ENCODE results near the gene RELN. TPM values are rescaled to one million over a fixed set of nuclear protein-coding genes. Genes with fewer than 3 reads are reported as not detected.

The RELN gene
- total and polyA plus RNA-seq, 2 of the 13 experiments (the other 11 are each of a cell fraction or from before 2014, with no cell fraction given) = 315 to 332 TPM

- peak; percentile 66; the same call in 1 of the 2 replicates for TF ChIP-seq IKZF5 (CRISPR knock-in tag; IDR thresholded peaks at IDR 0.05)
- peak; percentile 52; the same call in 1 of the 2 replicates for TF ChIP-seq ZFY (CRISPR knock-in tag; IDR thresholded peaks at IDR 0.05)
- TF ChIP-seq MAZ (IDR thresholded peaks at IDR 0.05; ENCODE audit: borderline replicate concordance, low read depth, low read length) = peak; percentile 31; the same call in 1 of the 2 replicates
- peak; percentile 3; the same call in 1 of the 2 replicates for TF ChIP-seq MAZ (CRISPR knock-in tag; IDR thresholded peaks at IDR 0.05; ENCODE audit: low read depth)
- TF ChIP-seq ZFAT (CRISPR knock-in tag; conservative IDR thresholded peaks at IDR 0.05) = no peak
- TF ChIP-seq JUNB (CRISPR knock-in tag; IDR thresholded peaks at IDR 0.05; ENCODE audit: borderline replicate concordance) = no peak
- no peak for TF ChIP-seq MTERF4 (CRISPR knock-in tag; IDR thresholded peaks at IDR 0.05)
- TF ChIP-seq PRDM15 (CRISPR knock-in tag; IDR thresholded peaks at IDR 0.05) = no peak
- TF ChIP-seq JARID2 (CRISPR knock-in tag; IDR thresholded peaks at IDR 0.05; ENCODE audit: insufficient replicate concordance) = no peak
- TF ChIP-seq ZNF317 (CRISPR knock-in tag; IDR thresholded peaks at IDR 0.05) = no peak
- no peak for TF ChIP-seq TEAD2 (CRISPR knock-in tag; IDR thresholded peaks at IDR 0.05)
- no peak for TF ChIP-seq ZNF788 (CRISPR knock-in tag; IDR thresholded peaks at IDR 0.05; ENCODE audit: borderline replicate concordance)
- TF ChIP-seq TRIM24 (CRISPR knock-in tag; IDR thresholded peaks at IDR 0.05) = no peak
- TF ChIP-seq ZNF431 (CRISPR knock-in tag; IDR thresholded peaks at IDR 0.05; ENCODE audit: borderline replicate concordance, low read depth) = peak; percentile 23; the same call in 1 of the 2 replicates
- peak; percentile 18; the same call in 1 of the 2 replicates for TF ChIP-seq ZNF350 (CRISPR knock-in tag; IDR thresholded peaks at IDR 0.05; ENCODE audit: borderline replicate concordance, low read depth)
- no peak for TF ChIP-seq SMARCC2 (IDR thresholded peaks at IDR 0.05)
- TF ChIP-seq ZBTB7B (CRISPR knock-in tag; IDR thresholded peaks at IDR 0.05) = peak; percentile 64; the same call in 1 of the 2 replicates
- peak; percentile 37; the same call in 1 of the 2 replicates for TF ChIP-seq ZNF274 (CRISPR knock-in tag; IDR thresholded peaks at IDR 0.05)
- peak; percentile 67; the same call in 1 of the 2 replicates for TF ChIP-seq BRCA1 (CRISPR knock-in tag; IDR thresholded peaks at IDR 0.05)
- TF ChIP-seq ZFP36 (IDR thresholded peaks at IDR 0.05; ENCODE audit: borderline replicate concordance, low read depth, low read length, partially characterized antibody) = no peak
- no peak for TF ChIP-seq ZNF12 (CRISPR knock-in tag; IDR thresholded peaks at IDR 0.05)
- no peak for TF ChIP-seq ZBTB37 (CRISPR knock-in tag; IDR thresholded peaks at IDR 0.05)
Observed at GRCh38 chr7:103989785-103990767, 618 bp upstream of the RELN start (continued).
